Loucy (cell line): ENCODE results near the gene LILRB3.

Experiments used
- CTCF ChIP-seq: fragments of 200-600 bp; sonication (generic); conservative IDR thresholded peaks from 2 replicates; pipeline ENCODE4 v1.5.1; 2014; ENCODE audit warnings: mild to moderate bottlenecking, antibody characterized with exemption, low read length
- EZH2phosphoT487 ChIP-seq: fragments of 200-600 bp; IDR thresholded peaks from 2 replicates; pipeline ENCODE4 v1.6.1; 2018; ENCODE audit warnings: antibody characterized with exemption, mild to moderate bottlenecking, moderate library complexity, borderline replicate concordance

GRCh38 chr19:54191811-54192453 is 30.9 kb downstream of the LILRB3 start:
- TF ChIP-seq CTCF (no peak), EZH2phosphoT487 (no peak)
